Right ventricle myocardium inferior (tissue), 1 donor: ENCODE results near the gene SEC11C. TPM values are rescaled to one million over a fixed set of nuclear protein-coding genes. Genes with fewer than 3 reads are reported as not detected.

Experiments
- ATAC-seq: fragments of 200-7000 bp; cut with Tn5 transposase; one replicate; pipeline ENCODE4 v1.9.1; 2020; ENCODE audit warnings: mild to moderate bottlenecking, moderate library complexity
- DNase-seq: peaks from one replicate; pipeline ENCODE4 v3.0.0; 2021; ENCODE audit errors: missing footprints
- intact Hi-C: fragments of 100-400 bp; cut with DNase I; formaldehyde crosslinking; loops from one replicate; pipeline ENCODE4 v1.11.0; 2022
- total RNA-seq: library from RNA; stranded (reverse); fragmentation: NEBNext Ultra II Directional; extraction: Animal tissue kit (Norgen Biotek cat#: 25700); gene quantifications from one replicate; pipeline ENCODE4 v1.2.1, GENCODE V29; 2021
- donor health status: DM: no; HTN: yes; CAD: no; lungs with severe emphysema.

SEC11C gene
- total RNA-seq, 1 donor from 2014 or later: 23.5 TPM

- intact Hi-C loops: no loop called here
- no peak for ATAC-seq
- no peak for DNase-seq
Measured at GRCh38 chr18:59198215-59198614, 58.5 kb downstream of the SEC11C start.

GRCh38 chr18:59200787-59201186 lies 61.1 kb downstream of the SEC11C start:
- intact Hi-C loops: no loop called here
- no peak for DNase-seq
- ATAC-seq: no peak

GRCh38 chr18:59202258-59202820 lies 62.7 kb downstream of the SEC11C start:
- ATAC-seq (no peak), DNase-seq (no peak)
- intact Hi-C loops: no loop called here

- DNase-seq: no peak
Measured at GRCh38 chr18:59207506-59207905, 67.8 kb downstream of the SEC11C start.

More at GRCh38 chr18:59207506-59207905, 67.8 kb downstream of the SEC11C start:
- no peak for ATAC-seq
- intact Hi-C loops: no loop called here

Other genes with a start within 250 kb of the SEC11C start
- gene GRP, start 80.3 kb downstream of the SEC11C start, total RNA-seq: not detected
- gene RAX, start 133.6 kb downstream of the SEC11C start, total RNA-seq: not detected
- gene CPLX4, start 178.8 kb downstream of the SEC11C start, total RNA-seq: not detected
- 50.6 TPM for gene LMAN1, start 219.4 kb downstream of the SEC11C start, total RNA-seq